ENCODE data around the gene PAN2.

DNA sequence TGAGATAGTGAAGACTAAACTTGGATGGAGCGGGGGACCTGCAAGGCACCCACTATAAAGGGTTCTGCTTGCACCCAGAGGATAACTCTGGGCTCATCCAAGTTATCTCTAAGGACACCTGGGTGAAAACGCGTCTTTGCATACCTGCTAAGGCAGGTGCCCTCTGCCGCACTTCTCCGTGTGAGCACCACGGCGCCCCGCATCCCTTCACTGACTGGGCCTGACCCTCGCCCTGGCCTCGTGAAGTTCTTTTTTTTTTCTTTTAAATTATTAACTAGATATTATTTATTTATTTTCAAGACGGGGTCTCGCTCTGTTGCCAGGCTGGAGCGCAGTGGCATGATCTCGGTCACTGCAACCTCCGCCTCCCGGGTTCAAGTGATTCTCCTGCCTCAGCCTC lies 48.8 kb upstream of the PAN2 start:
- no peak for TF ChIP-seq POLR2A (IDR thresholded peaks at IDR 0.05; ENCODE audit: low read depth, low read length)
- TF ChIP-seq POLR2AphosphoS5 (IDR thresholded peaks at IDR 0.05; ENCODE audit: low read depth, low read length), result no peak
- no peak for TF ChIP-seq TAF1 (IDR thresholded peaks at IDR 0.05; ENCODE audit: low read depth, low read length)
- TF ChIP-seq PAX5 (IDR thresholded peaks at IDR 0.05; ENCODE audit: insufficient read depth, low read length, severe bottlenecking), result no peak

Measured in GM12891 (cell line).